ENCODE measurements around the gene KCNA2. TPM values are rescaled to one million over a fixed set of nuclear protein-coding genes. Genes with fewer than 3 reads are reported as not detected.

The KCNA2 gene
- total and polyA plus RNA-seq, 4 donors: 0.02 to 0.68 (median 0.15) TPM

GRCh38 chr1:110597966-110598365 lies 8.2 kb downstream of the KCNA2 start:
- ATAC-seq (ENCODE audit: insufficient read depth, low FRiP score) (no peak), DNase-seq (no peak)
- WGBS, 2 donors: 83 to 95% methylated on average over 5 of the region's 5 CpGs
- TF ChIP-seq, protein P1, sequence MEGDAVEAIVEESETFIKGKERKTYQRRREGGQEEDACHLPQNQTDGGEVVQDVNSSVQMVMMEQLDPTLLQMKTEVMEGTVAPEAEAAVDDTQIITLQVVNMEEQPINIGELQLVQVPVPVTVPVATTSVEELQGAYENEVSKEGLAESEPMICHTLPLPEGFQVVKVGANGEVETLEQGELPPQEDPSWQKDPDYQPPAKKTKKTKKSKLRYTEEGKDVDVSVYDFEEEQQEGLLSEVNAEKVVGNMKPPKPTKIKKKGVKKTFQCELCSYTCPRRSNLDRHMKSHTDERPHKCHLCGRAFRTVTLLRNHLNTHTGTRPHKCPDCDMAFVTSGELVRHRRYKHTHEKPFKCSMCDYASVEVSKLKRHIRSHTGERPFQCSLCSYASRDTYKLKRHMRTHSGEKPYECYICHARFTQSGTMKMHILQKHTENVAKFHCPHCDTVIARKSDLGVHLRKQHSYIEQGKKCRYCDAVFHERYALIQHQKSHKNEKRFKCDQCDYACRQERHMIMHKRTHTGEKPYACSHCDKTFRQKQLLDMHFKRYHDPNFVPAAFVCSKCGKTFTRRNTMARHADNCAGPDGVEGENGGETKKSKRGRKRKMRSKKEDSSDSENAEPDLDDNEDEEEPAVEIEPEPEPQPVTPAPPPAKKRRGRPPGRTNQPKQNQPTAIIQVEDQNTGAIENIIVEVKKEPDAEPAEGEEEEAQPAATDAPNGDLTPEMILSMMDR (IDR thresholded peaks at IDR 0.05; ENCODE audit: control extremely low read depth, extremely low read depth): no peak
- Histone ChIP-seq H3K4me3 (no peak overlapping the region), H3K9me3 (ENCODE audit: control insufficient read depth in 4 of 4, insufficient read depth in 3 of 4, low read length in 3 of 4) (no peaks in the 10 kb centered on the region), H3K36me3 (ENCODE audit: control insufficient read depth in 4 of 4, insufficient read depth in 4 of 4, low read length in 4 of 4) (no peaks in the 10 kb centered on the region), H3K27ac (ENCODE audit: low read depth in 1 of 2, low read length in 1 of 2) (no peak overlapping the region), H3K4me1 (ENCODE audit: control insufficient read depth in 5 of 5, insufficient read depth in 5 of 5, low read length in 5 of 5) (no peaks in the 10 kb centered on the region), H3K27me3 (ENCODE audit: control insufficient read depth in 3 of 3, insufficient read depth in 3 of 3, low read length in 2 of 3) (peaks cover 4 to 24% (median 5%) of the 10 kb centered on the region in 3 donors), H3K9ac (ENCODE audit: insufficient read depth in 1 of 2, low read length in 2 of 2) (no peak overlapping the region)

DNA sequence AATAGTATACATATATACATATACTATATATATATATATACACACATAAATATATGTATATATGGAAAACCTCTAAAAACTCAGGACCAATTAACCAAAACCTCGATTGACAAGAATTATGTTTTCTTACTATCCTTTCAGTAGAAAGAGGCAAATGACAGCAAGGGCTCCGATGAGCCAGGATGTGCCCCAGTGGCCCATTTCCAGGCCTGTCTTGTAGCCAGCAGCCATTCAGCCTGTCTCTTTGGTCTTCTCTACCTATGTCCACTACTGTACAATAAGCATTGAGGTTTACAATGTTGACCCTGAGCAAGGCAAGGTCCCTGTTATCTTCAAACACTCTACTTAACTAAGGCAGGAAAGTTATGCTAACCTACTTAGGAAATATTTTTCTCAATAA lies 9.8 kb downstream of the KCNA2 start:
- Histone ChIP-seq H3K9me3 (ENCODE audit: control insufficient read depth in 4 of 4, insufficient read depth in 3 of 4, low read length in 3 of 4) (no peaks in the 10 kb centered on the region), H3K4me3 (no peak overlapping the region), H3K27ac (ENCODE audit: low read depth in 1 of 2, low read length in 1 of 2) (no peak overlapping the region), H3K36me3 (ENCODE audit: control insufficient read depth in 4 of 4, insufficient read depth in 4 of 4, low read length in 4 of 4) (no peaks in the 10 kb centered on the region), H3K9ac (ENCODE audit: insufficient read depth in 1 of 2, low read length in 2 of 2) (no peak overlapping the region), H3K27me3 (ENCODE audit: control insufficient read depth in 3 of 3, insufficient read depth in 3 of 3, low read length in 2 of 3) (peaks cover 4 to 15% (median 5%) of the 10 kb centered on the region in 3 donors), H3K4me1 (ENCODE audit: control insufficient read depth in 5 of 5, insufficient read depth in 5 of 5, low read length in 5 of 5) (no peaks in the 10 kb centered on the region)
- ATAC-seq (ENCODE audit: insufficient read depth, low FRiP score): no peak
- 78 to 89% methylated on average over 2 of the region's 2 CpGs for WGBS, 2 donors
- TF ChIP-seq, protein P1 (IDR thresholded peaks at IDR 0.05; ENCODE audit: control extremely low read depth, extremely low read depth): no peak
- no peak for DNase-seq

- no peaks in the 10 kb centered on the region for H3K36me3 ChIP-seq (ENCODE audit: control insufficient read depth in 4 of 4, insufficient read depth in 4 of 4, low read length in 4 of 4)
- no peak overlapping the region for H3K9ac ChIP-seq (ENCODE audit: insufficient read depth in 1 of 2, low read length in 2 of 2)
- H3K27me3 ChIP-seq (ENCODE audit: control insufficient read depth in 3 of 3, insufficient read depth in 3 of 3, low read length in 2 of 3): peaks cover 4 to 12% (median 5%) of the 10 kb centered on the region in 3 donors
- no peak for DNase-seq
- TF ChIP-seq, protein P1 (IDR thresholded peaks at IDR 0.05; ENCODE audit: control extremely low read depth, extremely low read depth): no peak
- H3K4me1 ChIP-seq (ENCODE audit: control insufficient read depth in 5 of 5, insufficient read depth in 5 of 5, low read length in 5 of 5): no peaks in the 10 kb centered on the region
- no peak overlapping the region for H3K27ac ChIP-seq (ENCODE audit: low read depth in 1 of 2, low read length in 1 of 2)
- ATAC-seq (ENCODE audit: insufficient read depth, low FRiP score): no peak
- no peaks in the 10 kb centered on the region for H3K9me3 ChIP-seq (ENCODE audit: control insufficient read depth in 4 of 4, insufficient read depth in 3 of 4, low read length in 3 of 4)
- H3K4me3 ChIP-seq: no peak overlapping the region
Measured at GRCh38 chr1:110595353-110595710, 10.8 kb downstream of the KCNA2 start.
